Measurements from ENCODE around the gene OTOP3. TPM values are rescaled to one million over a fixed set of nuclear protein-coding genes. Genes with fewer than 3 reads are reported as not detected.
A peak's percentile ranks its signal among the peaks of the same experiment; 100 is the strongest.
"Not testable (repeated sequence)": the region's sequence is repeated elsewhere in the genome, so short reads cannot be mapped to it uniquely, and the experiment has no call there.

Gene OTOP3
- total RNA-seq, 1 experiment from 2014 or later, result not detected

DNA sequence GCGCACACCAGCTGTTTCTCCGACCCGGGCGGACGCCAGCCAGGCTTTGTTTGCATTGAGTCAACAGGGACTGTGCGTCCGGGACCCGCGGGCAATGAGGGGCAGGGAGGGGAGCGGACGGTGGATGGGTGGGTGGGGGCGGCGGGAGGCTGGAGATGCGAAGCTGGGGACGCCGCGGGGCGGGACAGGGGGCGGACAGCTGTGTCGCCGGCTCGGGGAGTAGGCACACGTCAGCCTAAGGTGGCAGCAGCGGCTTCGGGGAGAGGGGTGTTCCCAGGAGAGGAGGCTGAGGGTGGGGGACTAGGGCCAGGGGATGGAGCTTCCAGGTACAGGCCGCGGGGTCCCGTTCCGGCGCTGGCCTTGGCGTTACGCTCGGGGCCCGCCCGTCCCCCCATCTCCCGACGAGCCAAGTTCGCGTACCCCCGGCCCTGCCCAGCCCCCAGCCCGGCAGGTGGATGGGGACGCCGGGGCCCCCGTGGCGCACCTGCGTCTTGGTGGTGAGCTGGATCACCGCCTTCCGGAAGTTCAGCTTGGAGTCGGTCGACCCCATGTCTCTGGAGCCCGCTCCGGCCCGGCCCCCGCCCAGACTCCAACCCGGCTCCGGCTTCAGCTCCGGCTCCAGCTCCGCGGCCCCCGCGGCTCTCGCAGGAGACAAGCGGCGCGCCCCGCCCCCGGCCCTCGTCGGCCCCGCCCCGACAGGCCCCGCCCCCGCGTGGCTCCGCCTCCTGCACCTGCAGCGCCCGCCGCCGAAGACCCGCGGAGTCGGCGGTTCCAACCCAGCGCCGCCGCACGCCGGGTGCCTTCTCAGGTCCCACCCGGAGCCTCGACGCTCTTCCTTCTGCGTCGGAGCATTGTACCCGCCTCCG, 36.6 kb downstream of the OTOP3 start, which contains the start of gene HID1:
Gene HID1 (minus strand): TSS at position 653 of the 866 bp plus-strand sequence. CDS start 103 bp downstream, at position 550.
- in situ Hi-C loops (cut with HindIII; ENCODE audit: low sequenced_read_pairs), result no loop called here
- peak; percentile 85 for DNase-seq (ENCODE audit: low spot score)

DNA sequence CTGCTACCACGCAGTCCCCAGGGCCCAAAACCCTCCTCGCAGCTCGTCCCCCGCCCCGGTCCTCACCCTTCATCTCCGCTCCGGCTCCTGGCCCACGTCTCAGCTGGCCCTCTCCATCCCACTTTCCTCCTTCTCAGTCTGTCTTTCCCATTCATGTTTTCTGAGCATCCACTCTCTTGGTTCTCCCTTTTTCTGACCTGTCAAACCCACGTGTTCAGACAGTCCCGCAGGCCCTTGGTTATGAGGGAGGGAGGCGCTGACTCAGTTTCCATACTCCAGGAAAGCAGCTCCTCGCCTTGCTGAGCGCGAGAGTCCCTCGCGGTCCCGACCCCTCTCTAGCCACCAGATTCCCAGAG, 37.3 kb downstream of the OTOP3 start:
- in situ Hi-C loops (cut with HindIII; ENCODE audit: low sequenced_read_pairs), result no loop called here
- DNase-seq (ENCODE audit: low spot score), result no peak

DNA sequence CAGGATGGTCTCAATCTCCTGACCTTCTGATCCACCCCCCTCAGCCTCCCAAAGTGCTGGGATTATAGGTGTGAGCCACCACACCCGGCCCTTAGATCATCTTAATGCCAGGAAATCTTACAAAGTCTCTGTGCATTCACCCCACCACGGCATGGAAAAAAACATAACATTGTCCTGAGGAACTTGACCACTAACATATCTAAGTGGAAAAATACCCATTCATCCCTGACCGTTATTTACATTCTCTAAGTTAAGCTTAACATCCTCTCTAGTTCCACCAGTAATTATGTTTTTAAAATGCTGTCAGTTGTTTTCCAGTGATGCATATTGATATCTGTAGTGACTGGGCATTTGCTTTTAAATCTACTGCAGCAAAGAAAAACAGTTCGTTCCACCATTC, 40.2 kb downstream of the OTOP3 start:
- in situ Hi-C loops (cut with HindIII; ENCODE audit: low sequenced_read_pairs), result no loop called here
- DNase-seq (ENCODE audit: low spot score), result no peak

DNA sequence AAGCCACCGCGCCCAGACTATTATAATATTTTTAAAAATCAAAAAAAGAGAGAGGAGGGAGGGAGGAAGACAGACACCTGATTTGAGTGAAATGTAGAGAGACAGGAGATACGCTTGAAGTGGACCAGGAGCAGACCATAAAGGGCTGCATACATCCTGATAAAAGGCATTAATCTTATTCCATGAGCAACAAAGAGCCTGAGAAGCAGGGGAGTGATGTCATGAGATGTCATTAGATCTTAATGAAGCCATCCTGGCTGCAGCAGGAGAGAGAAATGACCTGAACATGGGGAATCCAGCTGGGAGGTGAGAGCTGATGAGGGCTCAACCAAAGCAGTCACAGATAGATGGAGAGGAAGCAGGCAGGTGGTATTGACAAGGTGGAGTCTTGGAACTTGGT, 42.1 kb downstream of the OTOP3 start:
- in situ Hi-C loops (cut with HindIII; ENCODE audit: low sequenced_read_pairs), result no loop called here
- DNase-seq (ENCODE audit: low spot score), result no peak

DNA sequence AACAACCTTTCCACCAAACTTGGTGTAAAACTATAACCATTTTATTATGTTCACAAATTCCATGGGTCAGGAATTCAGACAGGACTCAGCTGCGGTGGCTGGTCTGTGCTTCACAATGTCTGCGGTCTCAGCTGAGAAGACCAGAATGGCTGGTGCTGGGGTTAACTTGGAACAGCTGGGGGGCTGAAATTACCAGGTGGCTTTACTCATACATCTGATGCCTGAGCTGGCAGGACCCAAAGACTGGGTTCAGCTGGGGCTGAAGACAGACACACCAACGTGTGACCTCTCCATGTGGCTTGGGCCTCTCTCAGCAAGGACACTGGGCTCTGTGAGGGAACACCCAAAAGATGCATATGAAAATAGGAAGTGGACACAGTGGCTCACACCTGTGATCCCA, 42.5 kb downstream of the OTOP3 start:
- no peak for DNase-seq (ENCODE audit: low spot score)
- in situ Hi-C loops (cut with HindIII; ENCODE audit: low sequenced_read_pairs), result no loop called here

DNA sequence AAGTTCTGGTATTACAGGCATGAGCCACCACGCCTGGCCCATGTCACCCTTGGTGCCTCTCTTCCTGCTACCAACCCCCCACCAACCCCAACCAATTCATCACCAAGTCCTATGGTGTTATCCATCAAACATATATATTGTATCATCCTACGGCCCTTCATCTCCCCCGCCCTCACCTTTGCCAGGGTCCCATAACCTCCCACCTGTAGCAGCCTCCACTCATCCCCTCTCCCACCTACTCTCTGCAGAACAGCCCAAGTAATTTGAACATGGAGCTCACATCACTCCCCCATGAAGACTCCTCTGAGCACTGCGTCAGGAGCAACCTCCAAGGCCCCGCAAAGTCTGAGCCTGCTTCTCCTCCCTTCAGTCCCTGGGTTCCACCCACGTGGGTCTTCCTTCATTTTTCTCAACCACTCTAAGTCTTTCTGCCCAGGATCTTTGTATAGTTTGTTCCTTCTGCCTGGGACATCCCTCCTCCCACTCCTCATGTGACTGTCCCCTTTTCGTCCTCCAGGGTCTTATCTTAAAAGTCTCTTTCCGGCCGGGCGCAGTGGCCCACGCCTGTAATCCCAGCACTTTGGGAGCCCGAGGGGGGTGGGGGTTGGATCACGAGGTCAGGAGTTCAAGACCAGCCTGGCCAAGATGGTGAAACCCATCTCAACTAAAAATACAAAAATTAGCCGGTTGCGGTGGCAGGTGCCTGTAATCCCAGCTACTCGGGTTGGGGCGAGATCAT, 43.9 kb downstream of the OTOP3 start:
- in situ Hi-C loops (cut with HindIII; ENCODE audit: low sequenced_read_pairs), result no loop called here
- DNase-seq (ENCODE audit: low spot score), result no peak

DNA sequence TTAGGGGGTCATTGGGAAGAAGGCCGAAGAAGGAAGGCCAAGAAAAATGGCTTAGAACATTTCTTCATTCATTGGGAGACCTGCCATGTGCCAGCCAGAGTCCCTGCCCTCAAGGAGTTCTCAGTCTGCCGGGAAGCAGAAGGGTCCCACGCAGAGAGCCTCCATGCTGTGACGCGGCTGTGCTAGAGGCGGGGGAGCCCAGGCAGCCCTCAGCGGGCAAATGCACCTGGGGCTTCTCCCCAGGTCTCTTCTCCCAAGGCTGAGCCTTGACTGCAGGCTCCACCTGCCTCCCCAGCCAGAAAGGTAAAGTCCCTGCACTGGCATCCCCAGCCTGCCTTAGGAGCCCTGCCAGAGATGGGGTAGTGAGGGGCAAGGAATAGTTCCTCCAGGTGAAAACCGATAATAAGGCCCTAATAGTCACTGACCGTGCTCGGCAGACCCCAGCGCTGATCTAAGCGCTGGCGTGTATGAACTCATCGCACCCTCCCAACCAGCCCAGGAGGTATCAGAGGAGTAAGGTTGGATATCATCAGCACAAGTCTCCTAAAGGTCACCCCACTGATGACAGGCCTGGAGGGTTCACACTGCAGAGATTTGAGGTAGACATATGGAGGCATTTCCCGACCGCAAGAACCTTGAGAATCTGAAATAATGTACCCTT, 45.8 kb downstream of the OTOP3 start:
- no peak for DNase-seq (ENCODE audit: low spot score)

DNA sequence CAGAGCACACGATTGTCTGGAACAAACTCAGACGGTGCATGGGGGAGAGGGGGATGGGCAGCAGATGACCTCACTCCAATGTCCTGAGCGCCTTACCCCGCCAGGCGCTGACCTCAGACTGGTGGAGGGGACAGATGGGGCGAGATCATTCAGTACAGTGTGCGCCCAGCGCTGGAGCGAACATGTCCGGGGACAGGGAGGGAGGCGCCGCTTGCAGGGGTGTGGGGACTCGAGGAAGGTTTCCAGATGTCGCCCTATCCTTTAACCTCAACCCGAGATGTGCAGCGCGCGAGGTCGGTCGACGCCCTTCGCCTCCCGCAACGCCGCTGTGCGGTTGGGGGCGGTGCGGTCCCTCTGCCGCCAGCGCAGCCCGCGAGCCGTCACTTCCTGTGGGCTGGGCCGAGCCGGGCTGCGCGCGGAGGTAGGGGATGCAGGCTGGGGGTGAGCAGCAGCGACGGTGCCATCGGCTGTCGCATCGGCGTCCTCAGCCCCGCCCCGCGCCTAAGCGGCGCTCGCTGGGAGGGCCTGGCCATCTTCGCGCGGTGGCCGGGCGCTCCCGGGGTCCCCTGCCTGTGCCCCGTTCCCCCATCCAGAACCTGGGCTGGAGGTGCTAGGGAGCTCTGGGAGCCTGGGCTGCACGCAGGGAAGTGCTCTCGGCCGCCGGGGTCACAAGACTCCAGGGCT, 46.4 kb downstream of the OTOP3 start:
- peak; percentile 86 for DNase-seq (ENCODE audit: low spot score)
- in situ Hi-C loops (cut with HindIII; ENCODE audit: low sequenced_read_pairs), result no loop called here

More for the DNA sequence above, 45.8 kb downstream of the OTOP3 start:
- in situ Hi-C loops (cut with HindIII; ENCODE audit: low sequenced_read_pairs), result no loop called here

DNA sequence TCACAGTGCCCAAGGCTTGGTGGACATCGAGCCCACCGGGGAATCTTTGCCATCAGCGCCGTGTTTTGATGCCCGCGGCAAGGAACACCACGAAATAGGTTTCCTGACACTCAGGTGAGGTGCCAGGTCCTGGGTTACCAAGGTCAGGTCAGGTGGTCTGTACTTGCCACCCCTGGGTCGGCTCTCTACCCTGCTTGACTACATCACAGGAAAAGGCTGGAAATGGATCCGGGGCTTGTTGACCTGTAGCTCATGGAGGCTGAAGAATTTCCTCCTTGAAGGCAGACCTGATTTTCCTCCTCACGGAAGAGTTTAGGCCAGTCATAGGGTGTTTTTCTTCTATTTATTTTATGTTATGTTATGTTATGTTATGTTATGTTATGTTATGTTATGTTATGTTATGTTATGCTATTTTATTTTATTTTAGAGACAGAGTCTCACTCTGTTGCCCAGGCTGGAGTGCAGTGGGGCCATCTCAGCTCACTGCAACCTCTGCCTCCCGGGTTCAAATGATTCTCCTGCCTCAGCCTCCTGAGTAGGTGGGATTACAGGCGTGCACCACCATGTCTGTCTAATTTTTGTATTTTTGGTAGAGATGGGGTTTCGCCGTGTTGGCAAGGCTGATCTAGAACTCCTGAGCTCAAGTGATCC, 47.1 kb downstream of the OTOP3 start:
- in situ Hi-C loops (cut with HindIII; ENCODE audit: low sequenced_read_pairs), result not testable (repeated sequence)
- peak; percentile 74 for DNase-seq (ENCODE audit: low spot score)

DNA sequence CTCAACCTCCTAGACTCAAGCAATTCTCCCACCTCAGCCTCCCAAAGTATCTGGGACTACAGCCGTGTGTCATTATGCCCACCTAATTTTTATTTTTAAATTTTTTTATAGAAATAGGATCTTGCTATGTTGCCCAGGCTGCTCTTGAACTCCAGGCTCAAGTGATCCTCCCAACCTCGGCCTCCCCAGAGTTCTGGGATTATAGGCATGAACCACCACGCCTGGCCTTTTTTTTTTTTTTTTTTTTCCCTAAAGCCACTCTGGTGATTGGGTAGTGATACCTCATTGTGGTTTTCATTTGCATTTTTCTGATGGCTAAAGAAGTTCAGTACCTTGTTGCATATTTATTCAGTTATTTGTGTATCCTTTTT, 50.5 kb downstream of the OTOP3 start:
- DNase-seq (ENCODE audit: low spot score), result no peak
- in situ Hi-C loops (cut with HindIII; ENCODE audit: low sequenced_read_pairs), result no loop called here

DNA sequence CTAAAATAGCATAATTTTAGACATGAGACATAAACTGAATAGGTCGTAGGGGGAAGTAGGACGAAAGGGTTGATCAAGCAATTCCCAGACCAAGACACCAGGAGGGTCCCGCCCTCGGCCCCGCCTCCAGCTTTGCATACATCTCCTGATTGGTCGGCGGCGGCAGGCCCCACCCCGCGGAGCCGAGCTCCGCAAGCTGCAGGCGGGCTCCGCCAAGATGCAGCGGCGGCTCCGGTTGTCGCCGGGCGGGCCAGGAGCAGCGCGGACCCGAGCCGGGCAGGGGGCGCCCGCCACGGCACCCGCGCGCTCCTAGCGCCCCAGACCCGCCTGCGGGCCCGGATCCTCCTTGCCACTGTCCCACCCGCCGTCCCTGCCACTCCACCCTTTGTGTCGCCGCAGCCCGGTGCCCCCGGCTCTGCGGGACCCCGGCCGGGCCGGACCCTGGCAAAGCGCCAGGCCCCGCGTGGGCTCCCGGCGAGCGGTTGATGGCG, 51.8 kb downstream of the OTOP3 start, which contains the start of gene CDR2L:
Gene CDR2L (plus strand): TSS at position 215 of the 491 bp plus-strand sequence. CDS start 412 bp downstream, outside the sequence.
- DNase-seq (ENCODE audit: low spot score), result peak; percentile 98
- in situ Hi-C loops (cut with HindIII; ENCODE audit: low sequenced_read_pairs), result no loop called here

DNA sequence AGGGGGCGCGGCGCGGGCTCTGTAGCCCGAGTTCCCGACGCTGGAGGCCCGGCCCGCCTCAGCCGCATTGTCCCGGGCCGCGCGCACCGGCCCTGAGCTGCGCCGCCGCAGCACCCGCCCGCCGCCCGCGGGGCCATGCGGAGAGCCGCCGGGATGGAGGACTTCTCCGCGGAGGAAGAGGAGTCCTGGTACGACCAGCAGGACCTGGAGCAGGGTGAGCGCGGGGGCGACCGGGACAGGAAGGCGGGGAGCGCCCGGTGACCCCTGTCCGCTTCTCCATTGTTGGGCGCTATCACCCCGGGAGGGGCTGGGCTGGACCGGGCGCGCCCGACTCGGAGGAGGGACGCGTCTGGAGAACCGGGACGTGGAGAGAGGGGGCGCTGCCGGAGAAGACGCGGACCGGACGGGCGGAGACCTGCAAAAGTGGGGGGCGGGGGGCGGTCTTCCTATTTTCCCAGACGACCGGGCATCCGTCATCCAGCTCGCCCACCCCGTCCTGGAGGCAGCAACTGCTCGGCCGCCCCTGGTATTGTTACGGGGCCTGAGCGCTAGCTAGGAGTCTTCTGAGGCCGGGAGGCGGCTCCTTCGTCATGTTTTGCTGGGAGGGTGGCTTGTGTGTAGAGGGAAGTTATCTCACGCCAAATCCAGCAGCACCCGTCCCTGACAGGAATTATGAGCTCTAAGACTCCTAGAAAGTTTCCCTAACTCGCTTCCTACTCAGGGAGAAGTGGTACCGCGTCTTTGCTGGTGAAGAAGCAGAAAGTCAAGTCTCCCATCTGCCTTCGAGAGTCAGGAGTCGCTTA, 52.4 kb downstream of the OTOP3 start:
- DNase-seq (ENCODE audit: low spot score), result peak; percentile 73
- in situ Hi-C loops (cut with HindIII; ENCODE audit: low sequenced_read_pairs), result no loop called here

DNA sequence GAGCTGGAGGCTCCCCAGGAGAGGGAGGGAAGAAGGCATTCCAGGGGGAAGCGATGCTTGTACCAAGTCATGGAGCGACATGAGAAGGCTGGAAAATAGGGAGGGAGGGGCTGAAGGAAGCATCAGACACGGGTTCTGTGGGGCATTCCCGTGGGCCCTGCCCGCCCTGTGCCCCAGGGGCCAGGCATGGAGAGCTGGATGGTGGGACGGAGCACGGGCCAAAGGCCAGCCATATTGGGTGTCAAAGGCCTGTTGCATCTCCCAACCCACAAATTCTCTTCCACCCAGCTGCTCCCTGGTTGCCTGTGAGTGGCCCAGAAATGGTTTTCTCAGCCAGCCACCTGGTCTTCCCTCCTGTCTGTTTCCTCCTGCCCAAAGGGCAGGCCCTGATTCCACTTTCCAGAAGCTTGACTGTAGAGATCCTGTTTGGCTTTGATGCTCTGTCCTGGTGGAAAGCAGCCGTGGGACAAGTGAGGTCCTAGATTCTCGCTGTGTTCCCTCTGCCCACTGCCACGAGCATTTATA, 54.9 kb downstream of the OTOP3 start:
- DNase-seq (ENCODE audit: low spot score), result peak; percentile 66
- in situ Hi-C loops (cut with HindIII; ENCODE audit: low sequenced_read_pairs), result no loop called here

DNA sequence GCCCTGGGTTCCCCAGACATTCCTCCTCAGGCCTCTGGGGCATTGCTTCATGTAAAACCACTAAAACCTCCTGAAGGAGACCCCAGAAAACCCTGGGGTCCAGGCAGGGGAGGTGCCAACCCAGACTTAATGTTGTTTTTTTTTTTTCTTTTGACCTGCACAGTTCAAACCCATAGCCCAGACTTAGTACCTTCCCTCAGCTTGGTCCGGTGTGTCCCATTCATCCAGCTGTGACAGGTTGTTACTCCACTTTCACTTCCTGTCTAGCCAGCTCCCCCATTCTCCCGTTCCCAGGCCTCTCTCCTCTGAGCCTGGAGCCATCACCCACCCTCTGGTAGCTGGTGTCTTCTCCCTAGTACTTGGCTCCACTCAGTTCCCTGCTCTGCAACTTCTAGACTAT, 56.5 kb downstream of the OTOP3 start:
- in situ Hi-C loops (cut with HindIII; ENCODE audit: low sequenced_read_pairs), result no loop called here
- DNase-seq (ENCODE audit: low spot score), result no peak

DNA sequence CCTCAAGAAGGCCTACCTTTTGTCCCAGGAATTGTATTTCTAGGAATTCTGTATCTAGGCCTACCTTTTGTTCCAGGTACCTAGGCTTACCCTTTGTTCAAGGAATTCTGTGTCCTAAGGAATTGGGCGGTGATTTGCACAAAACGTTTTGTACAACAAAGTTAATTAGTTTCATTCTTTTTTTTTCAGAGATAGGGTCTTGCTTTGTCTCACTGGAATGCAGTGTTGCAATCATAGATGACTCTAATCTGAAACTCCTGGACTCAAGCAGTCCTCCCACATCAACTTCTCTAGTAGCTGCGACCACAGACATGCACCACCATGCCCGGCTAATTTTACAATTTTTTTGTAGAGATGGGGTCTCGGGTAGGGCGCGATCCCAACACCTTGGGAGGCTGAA, 58.7 kb downstream of the OTOP3 start:
- in situ Hi-C loops (cut with HindIII; ENCODE audit: low sequenced_read_pairs), result no loop called here
- no peak for DNase-seq (ENCODE audit: low spot score)

DNA sequence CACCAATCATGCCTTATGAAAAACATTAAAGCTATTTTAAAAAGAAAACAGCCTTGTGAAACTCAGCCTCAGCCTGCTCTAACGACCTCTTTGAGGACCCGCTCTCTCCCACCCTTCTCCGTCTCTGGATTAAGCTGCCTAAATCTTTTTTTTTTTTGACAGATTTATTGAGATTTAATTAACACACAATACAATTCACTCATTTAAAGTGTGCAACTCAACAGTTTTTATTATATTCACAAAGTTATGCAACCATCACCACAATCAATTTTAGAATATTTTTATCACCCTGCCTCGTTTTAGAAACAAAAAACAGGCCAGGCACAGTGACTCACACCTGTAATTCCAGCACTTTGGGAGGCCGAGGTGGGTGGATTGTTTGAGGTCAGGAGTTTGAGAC, 60.1 kb downstream of the OTOP3 start:
- in situ Hi-C loops (cut with HindIII; ENCODE audit: low sequenced_read_pairs), result no loop called here
- no peak for DNase-seq (ENCODE audit: low spot score)

DNA sequence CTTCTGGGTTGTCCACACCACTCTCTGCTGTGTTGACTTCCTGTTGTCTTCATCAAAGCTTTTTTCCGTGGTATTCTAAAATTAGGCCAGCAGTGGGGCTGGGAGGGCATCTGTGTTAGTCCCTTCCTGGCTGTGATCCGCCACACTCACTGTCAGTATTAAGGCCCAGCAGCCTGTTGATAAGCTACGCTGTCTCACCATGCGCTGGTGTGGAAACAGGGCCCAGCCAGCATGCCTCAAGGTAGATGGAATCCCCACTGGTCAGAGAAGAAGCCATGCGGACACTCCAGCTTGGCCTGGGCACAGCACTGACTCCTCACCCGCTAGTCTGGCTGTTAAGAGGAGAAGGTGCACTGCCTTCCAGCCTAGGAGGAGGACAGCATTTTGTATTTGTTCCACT, 63.1 kb downstream of the OTOP3 start:
- DNase-seq (ENCODE audit: low spot score), result peak; percentile 86
- in situ Hi-C loops (cut with HindIII; ENCODE audit: low sequenced_read_pairs), result no loop called here

DNA sequence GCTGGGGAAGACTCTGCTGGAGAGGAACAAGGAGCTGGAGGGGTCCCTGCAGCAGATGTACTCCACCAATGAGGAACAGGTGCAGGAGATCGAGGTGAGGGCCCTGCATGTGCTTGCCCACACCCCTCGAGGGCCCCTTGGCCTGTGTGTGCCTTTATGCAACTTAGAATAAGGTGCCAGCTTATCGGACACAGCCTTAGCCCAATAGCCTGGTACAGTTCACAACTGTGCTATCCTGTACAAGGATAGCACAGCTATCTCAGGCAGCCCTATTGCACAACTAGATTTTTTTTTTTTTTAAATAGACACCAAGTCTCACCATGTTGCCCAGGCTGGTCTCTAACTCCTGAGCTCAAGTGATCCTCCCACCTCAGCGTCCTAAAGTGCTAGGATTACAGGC, 63.8 kb downstream of the OTOP3 start:
- in situ Hi-C loops (cut with HindIII; ENCODE audit: low sequenced_read_pairs), result no loop called here
- DNase-seq (ENCODE audit: low spot score), result no peak

Measured in G401 (cell line).